OCI-LY7 (cell line): Measurements from ENCODE around the gene SFT2D2.

Experiments used
- CTCF ChIP-seq: fragments of 200-600 bp; sonication (generic); conservative IDR thresholded peaks from 2 replicates; pipeline ENCODE4 v1.5.1; 2014; ENCODE audit warnings: mild to moderate bottlenecking, antibody characterized with exemption, low read length, moderate library complexity, mixed read lengths
- EZH2phosphoT487 ChIP-seq: fragments of 200-600 bp; sonication (generic); IDR thresholded peaks from 2 replicates; pipeline ENCODE4 v1.6.1; 2018; ENCODE audit warnings: low read depth, borderline replicate concordance, mild to moderate bottlenecking, mixed run types, antibody characterized with exemption, low read length, moderate library complexity, mixed read lengths

GRCh38 chr1:168223261-168223660 lies 2.5 kb upstream of the SFT2D2 start:
- TF ChIP-seq CTCF (no peak), EZH2phosphoT487 (no peak)
